Measurements from ENCODE around the gene TNFAIP8. TPM values are rescaled to one million over a fixed set of nuclear protein-coding genes. Genes with fewer than 3 reads are reported as not detected.
A peak's percentile ranks its signal among the peaks of the same experiment; 100 is the strongest.

The TNFAIP8 gene
- total and polyA plus RNA-seq, 9 of the 15 experiments (the other 6 are each of a cell fraction or from before 2014, with no cell fraction given), result 29.9 to 52.2 (median 44.8) TPM

- TF ChIP-seq, protein P1, sequence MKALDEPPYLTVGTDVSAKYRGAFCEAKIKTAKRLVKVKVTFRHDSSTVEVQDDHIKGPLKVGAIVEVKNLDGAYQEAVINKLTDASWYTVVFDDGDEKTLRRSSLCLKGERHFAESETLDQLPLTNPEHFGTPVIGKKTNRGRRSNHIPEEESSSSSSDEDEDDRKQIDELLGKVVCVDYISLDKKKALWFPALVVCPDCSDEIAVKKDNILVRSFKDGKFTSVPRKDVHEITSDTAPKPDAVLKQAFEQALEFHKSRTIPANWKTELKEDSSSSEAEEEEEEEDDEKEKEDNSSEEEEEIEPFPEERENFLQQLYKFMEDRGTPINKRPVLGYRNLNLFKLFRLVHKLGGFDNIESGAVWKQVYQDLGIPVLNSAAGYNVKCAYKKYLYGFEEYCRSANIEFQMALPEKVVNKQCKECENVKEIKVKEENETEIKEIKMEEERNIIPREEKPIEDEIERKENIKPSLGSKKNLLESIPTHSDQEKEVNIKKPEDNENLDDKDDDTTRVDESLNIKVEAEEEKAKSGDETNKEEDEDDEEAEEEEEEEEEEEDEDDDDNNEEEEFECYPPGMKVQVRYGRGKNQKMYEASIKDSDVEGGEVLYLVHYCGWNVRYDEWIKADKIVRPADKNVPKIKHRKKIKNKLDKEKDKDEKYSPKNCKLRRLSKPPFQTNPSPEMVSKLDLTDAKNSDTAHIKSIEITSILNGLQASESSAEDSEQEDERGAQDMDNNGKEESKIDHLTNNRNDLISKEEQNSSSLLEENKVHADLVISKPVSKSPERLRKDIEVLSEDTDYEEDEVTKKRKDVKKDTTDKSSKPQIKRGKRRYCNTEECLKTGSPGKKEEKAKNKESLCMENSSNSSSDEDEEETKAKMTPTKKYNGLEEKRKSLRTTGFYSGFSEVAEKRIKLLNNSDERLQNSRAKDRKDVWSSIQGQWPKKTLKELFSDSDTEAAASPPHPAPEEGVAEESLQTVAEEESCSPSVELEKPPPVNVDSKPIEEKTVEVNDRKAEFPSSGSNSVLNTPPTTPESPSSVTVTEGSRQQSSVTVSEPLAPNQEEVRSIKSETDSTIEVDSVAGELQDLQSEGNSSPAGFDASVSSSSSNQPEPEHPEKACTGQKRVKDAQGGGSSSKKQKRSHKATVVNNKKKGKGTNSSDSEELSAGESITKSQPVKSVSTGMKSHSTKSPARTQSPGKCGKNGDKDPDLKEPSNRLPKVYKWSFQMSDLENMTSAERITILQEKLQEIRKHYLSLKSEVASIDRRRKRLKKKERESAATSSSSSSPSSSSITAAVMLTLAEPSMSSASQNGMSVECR (CRISPR knock-in tag; IDR thresholded peaks at IDR 0.05), result no peak
- peak in 1 of 2 experiments; percentile 54; a peak in 1 of 4 replicates for TF ChIP-seq SRF (CRISPR knock-in tag; IDR thresholded peaks at IDR 0.05)
Measured at GRCh38 chr5:119324842-119325241, 31.0 kb upstream of the TNFAIP8 start (continued).

GRCh38 chr5:119327018-119327417 is 28.8 kb upstream of the TNFAIP8 start:
- Histone ChIP-seq H3K9ac (ENCODE audit: insufficient read depth in 1 of 2, low read depth in 2 of 2, low read length in 2 of 2) (peak overlapping the region; percentile 66 to 76; a peak in 3 of 4 replicates), H3K79me2 (ENCODE audit: control insufficient read depth, insufficient read depth, low read length) (peaks cover 90% of the 10 kb centered on the region), H3K9me3 (replicated peaks; ENCODE audit: control insufficient read depth, insufficient read depth, low read depth, low read length) (no peaks in the 10 kb centered on the region), H3K4me2 (ENCODE audit: insufficient read depth, low read length) (peak overlapping the region; percentile 40), H3K27me3 (ENCODE audit: control insufficient read depth in 2 of 2, insufficient read depth in 2 of 2, low read length in 2 of 2) (no peaks in the 10 kb centered on the region), H3K4me3 (no peak overlapping the region), H3K36me3 (ENCODE audit: control insufficient read depth, insufficient read depth, low read length) (peaks cover 5% of the 10 kb centered on the region; the same call in 2 of the 3 replicates), H3K4me1 (replicated peaks in 1 of 2; ENCODE audit: control insufficient read depth in 2 of 2, insufficient read depth in 2 of 2, low read length in 2 of 2) (peaks cover 60 to 92% of the 10 kb centered on the region in 2 experiments), H2AFZ (ENCODE audit: low read depth, low read length) (peak overlapping the region; percentile 11), H3K27ac (ENCODE audit: extremely low read depth, low read depth, low read length) (peak overlapping the region; percentile 86), H4K20me1 (replicated peaks; ENCODE audit: control insufficient read depth, insufficient read depth, low read length) (no peaks in the 10 kb centered on the region), H3K9me1 (ENCODE audit: control insufficient read depth, insufficient read depth, low read length) (peaks cover 6% of the 10 kb centered on the region)
- ChIA-PET CTCF (ENCODE audit: low intra/inter-chr PET ratio) (no interaction called here), POLR2A (interaction anchor here (0.6 kb wide), 2 partner anchors 16 to 28 kb away, joined by 3 read pairs; no protein-coding TSS in a partner anchor)
- in situ Hi-C loops (cut with MboI), result no loop called here
- FAIRE-seq (no peak), ATAC-seq (no peak), DNase-seq (ENCODE audit: extremely low read depth in 1 of 4, low spot score in 3 of 4) (peak in 3 of 4 experiments; percentile 26 to 68 (median 53))
- intact Hi-C loops (cut with micrococcal nuclease), result no loop called here
- 10% methylated on average over 5 of the region's 5 CpGs for WGBS (ENCODE audit: insufficient coverage, low coverage, missing lambda C conversion rate)
- no TSS peak for BruUV-seq (replicated peaks)
- TF ChIP-seq MAZ (CRISPR knock-in tag; conservative IDR thresholded peaks at IDR 0.05 in 1 of 2, IDR thresholded peaks at IDR 0.05 in 1 of 2) (no peak; a peak in 1 of 4 replicates), STAT5B (CRISPR knock-in tag; IDR thresholded peaks at IDR 0.05) (no peak), BCOR (IDR thresholded peaks at IDR 0.05) (no peak), SLC30A9 (CRISPR knock-in tag; IDR thresholded peaks at IDR 0.05) (no peak), THRAP3 (IDR thresholded peaks at IDR 0.05; ENCODE audit: borderline replicate concordance) (no peak), HMGXB4 (CRISPR knock-in tag; IDR thresholded peaks at IDR 0.05) (no peak), ARID1B (IDR thresholded peaks at IDR 0.05) (no peak), EP400 (IDR thresholded peaks at IDR 0.05) (0 out of 2 replicates have a peak, but pooled peaks have one; percentile 30), ZNF212 (CRISPR knock-in tag; IDR thresholded peaks at IDR 0.05) (no peak), ZNF507 (tag; conservative IDR thresholded peaks at IDR 0.05) (no peak), PATZ1 (CRISPR knock-in tag; IDR thresholded peaks at IDR 0.05; ENCODE audit: borderline replicate concordance) (no peak)
